Astrocyte of the cerebellum (primary cell): ENCODE results near the gene SCLY.

Experiments
- DNase-seq: peaks from one replicate; pipeline ENCODE4 v3.0.0-alpha.2; 2011; ENCODE audit warnings: low read depth
- H3K4me3 ChIP-seq: 2 replicates; pipeline ENCODE4 v1.5.1; 2011; ENCODE audit warnings: mild to moderate bottlenecking, low read depth, low read length, moderate library complexity
- CTCF ChIP-seq: IDR thresholded peaks from 2 replicates; pipeline ENCODE4 v1.5.1; 2012; ENCODE audit warnings: low read length, low read depth, moderate library complexity, mild to moderate bottlenecking; ENCODE audit errors: missing control alignments
- in situ Hi-C: cut with HindIII; loops from 2 replicates; pipeline ENCODE4 v1.10.0; 2017; ENCODE audit warnings: low sequenced_read_pairs

Gene SCLY

GRCh38 chr2:238060542-238061314 lies at the start of gene SCLY:
Gene SCLY (plus strand): TSS chr2:238061001. CDS start chr2:238061055, 54 bp downstream.
- peak within 1 kb of the TSS; percentile 77 for H3K4me3 ChIP-seq
- in situ Hi-C loops, result no loop called here
- DNase-seq, result peak; percentile 91
- no peak for TF ChIP-seq CTCF

- in situ Hi-C loops, result no loop called here
- TF ChIP-seq CTCF, result no peak
- no peak for DNase-seq
- no peak overlapping the region for H3K4me3 ChIP-seq
These were observed 47.0 kb upstream of the SCLY start for GRCh38 chr2:238013806-238014205.

GRCh38 chr2:238015705-238016104 lies 45.1 kb upstream of the SCLY start:
- TF ChIP-seq CTCF, result no peak
- in situ Hi-C loops, result no loop called here
- no peak for DNase-seq
- no peak overlapping the region for H3K4me3 ChIP-seq

GRCh38 chr2:238016526-238016925 lies 44.3 kb upstream of the SCLY start:
- TF ChIP-seq CTCF, result no peak
- H3K4me3 ChIP-seq, result no peak overlapping the region
- in situ Hi-C loops, result no loop called here
- no peak for DNase-seq

- no peak for DNase-seq
- in situ Hi-C loops, result no loop called here
- H3K4me3 ChIP-seq, result no peak overlapping the region
- TF ChIP-seq CTCF, result no peak
These were observed 40.8 kb upstream of the SCLY start for GRCh38 chr2:238019962-238020361.

- H3K4me3 ChIP-seq, result no peak overlapping the region
- in situ Hi-C loops, result no loop called here
- no peak for TF ChIP-seq CTCF
- no peak for DNase-seq
These were observed 40.0 kb upstream of the SCLY start for GRCh38 chr2:238020816-238021215.

GRCh38 chr2:238021327-238021726 lies 39.5 kb upstream of the SCLY start:
- DNase-seq, result no peak
- TF ChIP-seq CTCF, result no peak
- H3K4me3 ChIP-seq, result no peak overlapping the region
- in situ Hi-C loops, result no loop called here
